Measurements from ENCODE around the gene BHLHA15. TPM values are rescaled to one million over a fixed set of nuclear protein-coding genes. Genes with fewer than 3 reads are reported as not detected.

The BHLHA15 gene
- total RNA-seq, 1 experiment from 2014 or later: 2.8 TPM

- TF ChIP-seq, protein P1, sequence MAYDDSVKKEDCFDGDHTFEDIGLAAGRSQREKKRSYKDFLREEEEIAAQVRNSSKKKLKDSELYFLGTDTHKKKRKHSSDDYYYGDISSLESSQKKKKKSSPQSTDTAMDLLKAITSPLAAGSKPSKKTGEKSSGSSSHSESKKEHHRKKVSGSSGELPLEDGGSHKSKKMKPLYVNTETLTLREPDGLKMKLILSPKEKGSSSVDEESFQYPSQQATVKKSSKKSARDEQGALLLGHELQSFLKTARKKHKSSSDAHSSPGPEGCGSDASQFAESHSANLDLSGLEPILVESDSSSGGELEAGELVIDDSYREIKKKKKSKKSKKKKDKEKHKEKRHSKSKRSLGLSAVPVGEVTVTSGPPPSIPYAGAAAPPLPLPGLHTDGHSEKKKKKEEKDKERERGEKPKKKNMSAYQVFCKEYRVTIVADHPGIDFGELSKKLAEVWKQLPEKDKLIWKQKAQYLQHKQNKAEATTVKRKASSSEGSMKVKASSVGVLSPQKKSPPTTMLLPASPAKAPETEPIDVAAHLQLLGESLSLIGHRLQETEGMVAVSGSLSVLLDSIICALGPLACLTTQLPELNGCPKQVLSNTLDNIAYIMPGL (CRISPR knock-in tag; IDR thresholded peaks at IDR 0.05): peak; percentile 79; the same call in 1 of the 2 replicates
- TF ChIP-seq MAX (CRISPR knock-in tag; IDR thresholded peaks at IDR 0.05): no peak; the same call in 1 of the 2 replicates
- TF ChIP-seq GABPB1 (CRISPR knock-in tag; IDR thresholded peaks at IDR 0.05): peak; percentile 73
- no peak for TF ChIP-seq GTF2I (CRISPR knock-in tag; conservative IDR thresholded peaks at IDR 0.05)
- TF ChIP-seq FOXK1 (CRISPR knock-in tag; IDR thresholded peaks at IDR 0.05): peak; percentile 92
- peak; percentile 75 for TF ChIP-seq MYBL2 (CRISPR knock-in tag; IDR thresholded peaks at IDR 0.05)
Observed at GRCh38 chr7:98251601-98252424, 40.6 kb downstream of the BHLHA15 start, which contains the start of gene TECPR1 (continued).

GRCh38 chr7:98252425-98253054 lies 41.3 kb downstream of the BHLHA15 start:
- peak; percentile 4 for ATAC-seq
- CTCF ChIA-PET: interaction anchor here (1.3 kb wide), 1 partner anchor 36 kb away, joined by 3 read pairs; no protein-coding TSS in a partner anchor
- TF ChIP-seq SMAD4 (CRISPR knock-in tag; IDR thresholded peaks at IDR 0.05) (no peak), TEAD4 (CRISPR knock-in tag; IDR thresholded peaks at IDR 0.05) (no peak), CBFB (CRISPR knock-in tag; IDR thresholded peaks at IDR 0.05; ENCODE audit: low read depth) (no peak), ZBTB43 (CRISPR knock-in tag; IDR thresholded peaks at IDR 0.05) (no peak), ESRRA (CRISPR knock-in tag; IDR thresholded peaks at IDR 0.05; ENCODE audit: borderline replicate concordance) (no peak), GTF2I (CRISPR knock-in tag; conservative IDR thresholded peaks at IDR 0.05) (no peak), CREB1 (CRISPR knock-in tag; IDR thresholded peaks at IDR 0.05) (no peak), GABPB1 (CRISPR knock-in tag; IDR thresholded peaks at IDR 0.05) (peak; percentile 9), ZNF671 (CRISPR knock-in tag; IDR thresholded peaks at IDR 0.05) (no peak), NFYB (CRISPR knock-in tag; conservative IDR thresholded peaks at IDR 0.05; ENCODE audit: low read depth) (no peak), ZBTB21 (CRISPR knock-in tag; IDR thresholded peaks at IDR 0.05; ENCODE audit: borderline replicate concordance) (no peak), MLX (CRISPR knock-in tag; IDR thresholded peaks at IDR 0.05) (no peak), TCF7 (CRISPR knock-in tag; IDR thresholded peaks at IDR 0.05; ENCODE audit: low read depth) (no peak), NR2C2 (CRISPR knock-in tag; IDR thresholded peaks at IDR 0.05) (peak; percentile 8; the same call in 1 of the 2 replicates), ATF1 (CRISPR knock-in tag; IDR thresholded peaks at IDR 0.05) (no peak), ZNF416 (CRISPR knock-in tag; IDR thresholded peaks at IDR 0.05) (no peak), ZNF423 (CRISPR knock-in tag; IDR thresholded peaks at IDR 0.05) (no peak), PRRX2 (CRISPR knock-in tag; IDR thresholded peaks at IDR 0.05) (no peak), RELA (CRISPR knock-in tag; IDR thresholded peaks at IDR 0.05; ENCODE audit: borderline replicate concordance) (no peak; the same call in 1 of the 2 replicates), ZNF396 (CRISPR knock-in tag; IDR thresholded peaks at IDR 0.05; ENCODE audit: borderline replicate concordance) (no peak), MYBL2 (CRISPR knock-in tag; IDR thresholded peaks at IDR 0.05) (peak; percentile 57; the same call in 1 of the 2 replicates), SOX15 (CRISPR knock-in tag; IDR thresholded peaks at IDR 0.05) (no peak), TEAD1 (CRISPR knock-in tag; IDR thresholded peaks at IDR 0.05) (no peak)
- TF ChIP-seq, protein P2, sequence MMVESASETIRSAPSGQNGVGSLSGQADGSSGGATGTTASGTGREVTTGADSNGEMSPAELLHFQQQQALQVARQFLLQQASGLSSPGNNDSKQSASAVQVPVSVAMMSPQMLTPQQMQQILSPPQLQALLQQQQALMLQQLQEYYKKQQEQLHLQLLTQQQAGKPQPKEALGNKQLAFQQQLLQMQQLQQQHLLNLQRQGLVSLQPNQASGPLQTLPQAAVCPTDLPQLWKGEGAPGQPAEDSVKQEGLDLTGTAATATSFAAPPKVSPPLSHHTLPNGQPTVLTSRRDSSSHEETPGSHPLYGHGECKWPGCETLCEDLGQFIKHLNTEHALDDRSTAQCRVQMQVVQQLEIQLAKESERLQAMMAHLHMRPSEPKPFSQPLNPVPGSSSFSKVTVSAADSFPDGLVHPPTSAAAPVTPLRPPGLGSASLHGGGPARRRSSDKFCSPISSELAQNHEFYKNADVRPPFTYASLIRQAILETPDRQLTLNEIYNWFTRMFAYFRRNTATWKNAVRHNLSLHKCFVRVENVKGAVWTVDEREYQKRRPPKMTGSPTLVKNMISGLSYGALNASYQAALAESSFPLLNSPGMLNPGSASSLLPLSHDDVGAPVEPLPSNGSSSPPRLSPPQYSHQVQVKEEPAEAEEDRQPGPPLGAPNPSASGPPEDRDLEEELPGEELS (CRISPR knock-in tag; IDR thresholded peaks at IDR 0.05): no peak; the same call in 1 of the 2 replicates
- TF ChIP-seq, protein P3, sequence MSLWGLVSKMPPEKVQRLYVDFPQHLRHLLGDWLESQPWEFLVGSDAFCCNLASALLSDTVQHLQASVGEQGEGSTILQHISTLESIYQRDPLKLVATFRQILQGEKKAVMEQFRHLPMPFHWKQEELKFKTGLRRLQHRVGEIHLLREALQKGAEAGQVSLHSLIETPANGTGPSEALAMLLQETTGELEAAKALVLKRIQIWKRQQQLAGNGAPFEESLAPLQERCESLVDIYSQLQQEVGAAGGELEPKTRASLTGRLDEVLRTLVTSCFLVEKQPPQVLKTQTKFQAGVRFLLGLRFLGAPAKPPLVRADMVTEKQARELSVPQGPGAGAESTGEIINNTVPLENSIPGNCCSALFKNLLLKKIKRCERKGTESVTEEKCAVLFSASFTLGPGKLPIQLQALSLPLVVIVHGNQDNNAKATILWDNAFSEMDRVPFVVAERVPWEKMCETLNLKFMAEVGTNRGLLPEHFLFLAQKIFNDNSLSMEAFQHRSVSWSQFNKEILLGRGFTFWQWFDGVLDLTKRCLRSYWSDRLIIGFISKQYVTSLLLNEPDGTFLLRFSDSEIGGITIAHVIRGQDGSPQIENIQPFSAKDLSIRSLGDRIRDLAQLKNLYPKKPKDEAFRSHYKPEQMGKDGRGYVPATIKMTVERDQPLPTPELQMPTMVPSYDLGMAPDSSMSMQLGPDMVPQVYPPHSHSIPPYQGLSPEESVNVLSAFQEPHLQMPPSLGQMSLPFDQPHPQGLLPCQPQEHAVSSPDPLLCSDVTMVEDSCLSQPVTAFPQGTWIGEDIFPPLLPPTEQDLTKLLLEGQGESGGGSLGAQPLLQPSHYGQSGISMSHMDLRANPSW (CRISPR knock-in tag; conservative IDR thresholded peaks at IDR 0.05; ENCODE audit: low read depth): no peak

More at GRCh38 chr7:98252425-98253054, 41.3 kb downstream of the BHLHA15 start:
- POLR2A ChIA-PET: no interaction called here
- Mint-ChIP-seq H3K27ac (peak overlapping the region; percentile 87; the same call in 1 of the 2 replicates), H3K4me3 (peak overlapping the region; percentile 96), H3K27me3 (ENCODE audit: low read depth) (no peaks in the 10 kb centered on the region), H3K4me1 (peaks cover 23% of the 10 kb centered on the region), H3K9me3 (no peaks in the 10 kb centered on the region), H3K36me3 (no peaks in the 10 kb centered on the region; the same call in 1 of the 2 replicates)
- no peak for DNase-seq (ENCODE audit: low spot score)

Data from WTC11 (cell line).